ENCODE measurements around the gene MAZ. TPM values are rescaled to one million over a fixed set of nuclear protein-coding genes. Genes with fewer than 3 reads are reported as not detected.

Gene MAZ
- total RNA-seq, 1 donor from 2014 or later: 141 TPM

DNA sequence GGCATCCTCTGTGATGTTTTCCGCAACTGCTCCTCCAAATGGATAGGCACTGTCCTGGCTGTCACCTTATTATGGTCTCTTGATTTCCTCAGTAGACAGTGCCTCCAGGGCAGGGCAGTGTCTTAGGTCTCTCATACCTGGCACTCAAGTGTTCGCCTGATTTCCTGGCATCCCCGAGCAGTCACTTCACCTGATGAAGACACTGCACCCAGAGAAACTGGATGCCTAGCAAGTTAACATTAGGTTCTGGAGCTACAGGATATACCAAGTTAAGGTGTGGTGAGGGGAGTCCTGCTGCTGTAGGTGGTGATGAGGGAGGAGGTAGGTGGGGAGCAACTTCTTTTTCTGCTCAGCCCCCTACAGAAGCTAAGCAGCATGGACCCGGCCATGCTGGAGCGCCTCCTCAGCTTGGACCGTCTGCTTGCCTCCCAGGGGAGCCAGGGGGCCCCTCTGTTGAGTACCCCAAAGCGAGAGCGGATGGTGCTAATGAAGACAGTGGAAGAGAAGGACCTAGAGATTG is 3.9 kb upstream of the MAZ start:
- H3K4me1 ChIP-seq (ENCODE audit: control insufficient read depth in 3 of 3, insufficient read depth in 3 of 3, low read length in 3 of 3): peaks cover 13 to 20% (median 16%) of the 10 kb centered on the region in 3 donors
- no peak overlapping the region for H3K9ac ChIP-seq (ENCODE audit: low read depth in 1 of 3, low read length in 3 of 3)
- H3K27me3 ChIP-seq (ENCODE audit: control insufficient read depth in 3 of 3, insufficient read depth in 3 of 3, low read length in 3 of 3): no peaks in the 10 kb centered on the region
- peaks cover 13 to 20% (median 17%) of the 10 kb centered on the region in 3 donors for H3K36me3 ChIP-seq (ENCODE audit: control insufficient read depth in 3 of 3, insufficient read depth in 3 of 3, low read length in 3 of 3)
- H3K9me3 ChIP-seq (ENCODE audit: control insufficient read depth in 3 of 3, low read length in 3 of 3): no peaks in the 10 kb centered on the region
- H3K4me3 ChIP-seq (ENCODE audit: low read length in 3 of 3): no peak overlapping the region
- no peak overlapping the region for H3K27ac ChIP-seq (ENCODE audit: low read depth, low read length)

GRCh38 chr16:29804020-29804419 is 2.3 kb upstream of the MAZ start:
- H3K9ac ChIP-seq (ENCODE audit: low read depth in 1 of 3, low read length in 3 of 3): peak overlapping the region; percentile 97 to 99 (median 99)
- peaks cover 12 to 16% (median 15%) of the 10 kb centered on the region in 3 donors for H3K36me3 ChIP-seq (ENCODE audit: control insufficient read depth in 3 of 3, insufficient read depth in 3 of 3, low read length in 3 of 3)
- H3K27me3 ChIP-seq (ENCODE audit: control insufficient read depth in 3 of 3, insufficient read depth in 3 of 3, low read length in 3 of 3): no peaks in the 10 kb centered on the region
- H3K9me3 ChIP-seq (ENCODE audit: control insufficient read depth in 3 of 3, low read length in 3 of 3): no peaks in the 10 kb centered on the region
- peaks cover 28 to 35% (median 32%) of the 10 kb centered on the region in 3 donors for H3K4me1 ChIP-seq (ENCODE audit: control insufficient read depth in 3 of 3, insufficient read depth in 3 of 3, low read length in 3 of 3)
- H3K4me3 ChIP-seq (ENCODE audit: low read length in 3 of 3): peak overlapping the region; percentile 93 to 98 (median 96)
- peak overlapping the region; percentile 96 for H3K27ac ChIP-seq (ENCODE audit: low read depth, low read length)

DNA sequence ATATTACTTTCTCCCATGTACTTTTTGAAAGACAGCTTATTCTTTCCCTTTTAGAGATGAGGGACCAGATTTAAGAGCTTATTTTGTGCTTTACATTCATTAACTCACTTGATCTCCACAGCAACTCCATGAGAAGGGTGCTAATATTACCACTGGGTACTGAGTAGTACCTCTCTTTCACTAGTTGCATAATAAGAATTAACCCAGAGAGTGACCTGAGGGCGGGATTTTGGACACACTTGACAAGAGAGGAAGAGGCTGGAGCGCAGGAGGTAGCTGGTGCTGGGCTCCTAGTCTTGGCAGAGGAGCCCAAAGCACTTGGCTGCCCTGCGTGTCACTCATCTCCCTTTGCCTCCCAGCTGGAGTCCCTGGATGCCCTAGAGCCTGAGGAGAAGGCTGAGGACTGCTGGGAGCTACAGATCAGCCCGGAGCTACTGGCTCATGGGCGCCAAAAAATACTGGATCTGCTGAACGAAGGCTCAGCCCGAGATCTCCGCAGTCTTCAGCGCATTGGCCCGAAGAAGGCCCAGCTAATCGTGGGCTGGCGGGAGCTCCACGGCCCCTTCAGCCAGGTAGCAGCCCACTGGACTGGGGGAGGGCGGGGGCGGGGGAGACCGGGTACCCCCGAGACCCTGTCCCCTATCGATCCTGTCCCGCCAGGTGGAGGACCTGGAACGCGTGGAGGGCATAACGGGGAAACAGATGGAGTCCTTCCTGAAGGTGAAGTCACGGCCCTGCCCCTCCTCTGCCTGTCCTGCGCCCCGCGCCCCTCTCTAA is 1.7 kb upstream of the MAZ start:
- peak overlapping the region; percentile 97 to 99 (median 99) for H3K9ac ChIP-seq (ENCODE audit: low read depth in 1 of 3, low read length in 3 of 3)
- H3K4me3 ChIP-seq (ENCODE audit: low read length in 3 of 3): peak overlapping the region; percentile 93 to 98 (median 96)
- peaks cover 31 to 40% (median 36%) of the 10 kb centered on the region in 3 donors for H3K4me1 ChIP-seq (ENCODE audit: control insufficient read depth in 3 of 3, insufficient read depth in 3 of 3, low read length in 3 of 3)
- H3K27me3 ChIP-seq (ENCODE audit: control insufficient read depth in 3 of 3, insufficient read depth in 3 of 3, low read length in 3 of 3): no peaks in the 10 kb centered on the region
- peaks cover 11 to 16% (median 11%) of the 10 kb centered on the region in 3 donors for H3K36me3 ChIP-seq (ENCODE audit: control insufficient read depth in 3 of 3, insufficient read depth in 3 of 3, low read length in 3 of 3)
- H3K9me3 ChIP-seq (ENCODE audit: control insufficient read depth in 3 of 3, low read length in 3 of 3): no peaks in the 10 kb centered on the region
- H3K27ac ChIP-seq (ENCODE audit: low read depth, low read length): peak overlapping the region; percentile 96

- no peaks in the 10 kb centered on the region for H3K27me3 ChIP-seq (ENCODE audit: control insufficient read depth in 3 of 3, insufficient read depth in 3 of 3, low read length in 3 of 3)
- peak overlapping the region; percentile 97 to 99 (median 99) for H3K9ac ChIP-seq (ENCODE audit: low read depth in 1 of 3, low read length in 3 of 3)
- peak overlapping the region; percentile 96 for H3K27ac ChIP-seq (ENCODE audit: low read depth, low read length)
- H3K9me3 ChIP-seq (ENCODE audit: control insufficient read depth in 3 of 3, low read length in 3 of 3): no peaks in the 10 kb centered on the region
- H3K4me1 ChIP-seq (ENCODE audit: control insufficient read depth in 3 of 3, insufficient read depth in 3 of 3, low read length in 3 of 3): peaks cover 39 to 49% (median 44%) of the 10 kb centered on the region in 3 donors
- peak overlapping the region; percentile 93 to 98 (median 96) for H3K4me3 ChIP-seq (ENCODE audit: low read length in 3 of 3)
- peaks cover 11 to 15% (median 14%) of the 10 kb centered on the region in 3 donors for H3K36me3 ChIP-seq (ENCODE audit: control insufficient read depth in 3 of 3, insufficient read depth in 3 of 3, low read length in 3 of 3)
Measured at GRCh38 chr16:29805232-29806098, 864 bp upstream of the MAZ start.

DNA sequence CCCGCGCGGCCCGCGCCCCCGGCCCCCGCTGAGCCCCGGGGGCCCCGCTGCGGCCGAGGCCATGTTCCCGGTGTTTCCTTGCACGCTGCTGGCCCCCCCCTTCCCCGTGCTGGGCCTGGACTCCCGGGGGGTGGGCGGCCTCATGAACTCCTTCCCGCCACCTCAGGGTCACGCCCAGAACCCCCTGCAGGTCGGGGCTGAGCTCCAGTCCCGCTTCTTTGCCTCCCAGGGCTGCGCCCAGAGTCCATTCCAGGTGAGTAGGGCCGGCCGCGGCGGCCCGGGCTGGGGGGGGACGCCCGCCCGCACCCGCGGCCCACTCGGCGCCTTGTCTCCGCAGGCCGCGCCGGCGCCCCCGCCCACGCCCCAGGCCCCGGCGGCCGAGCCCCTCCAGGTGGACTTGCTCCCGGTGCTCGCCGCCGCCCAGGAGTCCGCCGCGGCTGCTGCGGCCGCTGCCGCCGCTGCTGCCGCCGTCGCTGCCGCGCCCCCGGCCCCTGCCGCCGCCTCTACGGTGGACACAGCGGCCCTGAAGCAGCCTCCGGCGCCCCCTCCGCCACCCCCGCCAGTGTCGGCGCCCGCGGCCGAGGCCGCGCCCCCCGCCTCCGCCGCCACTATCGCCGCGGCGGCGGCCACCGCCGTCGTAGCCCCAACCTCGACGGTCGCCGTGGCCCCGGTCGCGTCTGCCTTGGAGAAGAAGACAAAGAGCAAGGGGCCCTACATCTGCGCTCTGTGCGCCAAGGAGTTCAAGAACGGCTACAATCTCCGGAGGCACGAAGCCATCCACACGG is 504 bp downstream of the MAZ start:
- H3K9ac ChIP-seq (ENCODE audit: low read depth in 1 of 3, low read length in 3 of 3): peak overlapping the region; percentile 75 to 89 (median 76)
- H3K27ac ChIP-seq (ENCODE audit: low read depth, low read length): peak overlapping the region; percentile 89
- no peaks in the 10 kb centered on the region for H3K27me3 ChIP-seq (ENCODE audit: control insufficient read depth in 3 of 3, insufficient read depth in 3 of 3, low read length in 3 of 3)
- H3K4me1 ChIP-seq (ENCODE audit: control insufficient read depth in 3 of 3, insufficient read depth in 3 of 3, low read length in 3 of 3): peaks cover 51 to 61% (median 57%) of the 10 kb centered on the region in 3 donors
- peaks cover 11 to 15% (median 14%) of the 10 kb centered on the region in 3 donors for H3K36me3 ChIP-seq (ENCODE audit: control insufficient read depth in 3 of 3, insufficient read depth in 3 of 3, low read length in 3 of 3)
- H3K9me3 ChIP-seq (ENCODE audit: control insufficient read depth in 3 of 3, low read length in 3 of 3): no peaks in the 10 kb centered on the region
- peak overlapping the region; percentile 75 to 77 (median 77) for H3K4me3 ChIP-seq (ENCODE audit: low read length in 3 of 3)

- H3K4me1 ChIP-seq (ENCODE audit: control insufficient read depth in 3 of 3, insufficient read depth in 3 of 3, low read length in 3 of 3): peaks cover 55 to 67% (median 63%) of the 10 kb centered on the region in 3 donors
- peak overlapping the region; percentile 67 to 89 (median 75) for H3K9ac ChIP-seq (ENCODE audit: low read depth in 1 of 3, low read length in 3 of 3)
- H3K27ac ChIP-seq (ENCODE audit: low read depth, low read length): peak overlapping the region; percentile 89
- peak overlapping the region; percentile 75 to 77 (median 77) for H3K4me3 ChIP-seq (ENCODE audit: low read length in 3 of 3)
- H3K9me3 ChIP-seq (ENCODE audit: control insufficient read depth in 3 of 3, low read length in 3 of 3): no peaks in the 10 kb centered on the region
- H3K36me3 ChIP-seq (ENCODE audit: control insufficient read depth in 3 of 3, insufficient read depth in 3 of 3, low read length in 3 of 3): peaks cover 11 to 15% (median 14%) of the 10 kb centered on the region in 3 donors
- H3K27me3 ChIP-seq (ENCODE audit: control insufficient read depth in 3 of 3, insufficient read depth in 3 of 3, low read length in 3 of 3): no peaks in the 10 kb centered on the region
Measured at GRCh38 chr16:29807426-29808218, 1.3 kb downstream of the MAZ start.

DNA sequence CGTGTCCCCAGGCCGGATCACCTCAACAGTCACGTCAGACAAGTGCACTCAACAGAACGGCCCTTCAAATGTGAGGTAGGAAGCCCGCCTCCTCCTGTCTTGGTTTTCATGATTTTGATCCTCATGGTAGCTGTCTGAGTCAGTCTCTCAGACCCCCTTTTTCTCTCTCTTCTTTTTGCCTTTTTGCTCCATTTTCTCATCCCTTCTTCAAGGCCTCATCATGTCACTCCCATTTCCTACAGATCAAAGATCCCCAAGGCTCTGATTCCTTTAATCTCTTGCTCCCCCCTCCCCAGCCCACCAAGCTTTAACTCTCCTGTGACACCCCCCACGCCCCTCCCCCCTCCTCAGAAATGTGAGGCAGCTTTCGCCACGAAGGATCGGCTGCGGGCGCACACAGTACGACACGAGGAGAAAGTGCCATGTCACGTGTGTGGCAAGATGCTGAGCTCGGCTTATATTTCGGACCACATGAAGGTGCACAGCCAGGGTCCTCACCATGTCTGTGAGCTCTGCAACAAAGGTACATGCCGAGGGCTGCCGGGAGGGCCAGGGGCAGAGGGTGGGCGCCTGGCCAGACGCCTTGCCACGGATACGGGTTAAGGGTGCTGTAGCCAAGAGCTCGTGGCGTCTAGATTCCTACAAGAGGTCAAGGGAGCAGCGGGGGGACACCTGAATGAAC is 2.0 kb downstream of the MAZ start:
- Histone ChIP-seq H3K9me3 (ENCODE audit: control insufficient read depth in 3 of 3, low read length in 3 of 3) (no peaks in the 10 kb centered on the region), H3K27me3 (ENCODE audit: control insufficient read depth in 3 of 3, insufficient read depth in 3 of 3, low read length in 3 of 3) (no peaks in the 10 kb centered on the region), H3K4me1 (ENCODE audit: control insufficient read depth in 3 of 3, insufficient read depth in 3 of 3, low read length in 3 of 3) (peaks cover 56 to 72% (median 70%) of the 10 kb centered on the region in 3 donors), H3K4me3 (ENCODE audit: low read length in 3 of 3) (peak overlapping the region; percentile 67 to 77 (median 75)), H3K27ac (ENCODE audit: low read depth, low read length) (peak overlapping the region; percentile 89), H3K9ac (ENCODE audit: low read depth in 1 of 3, low read length in 3 of 3) (peak overlapping the region; percentile 67 to 89 (median 75)), H3K36me3 (ENCODE audit: control insufficient read depth in 3 of 3, insufficient read depth in 3 of 3, low read length in 3 of 3) (peaks cover 11 to 15% (median 14%) of the 10 kb centered on the region in 3 donors)

GRCh38 chr16:29809031-29809747 is 2.9 kb downstream of the MAZ start:
- peaks cover 59 to 70% (median 68%) of the 10 kb centered on the region in 3 donors for H3K4me1 ChIP-seq (ENCODE audit: control insufficient read depth in 3 of 3, insufficient read depth in 3 of 3, low read length in 3 of 3)
- H3K27ac ChIP-seq (ENCODE audit: low read depth, low read length): peak overlapping the region; percentile 89
- no peaks in the 10 kb centered on the region for H3K27me3 ChIP-seq (ENCODE audit: control insufficient read depth in 3 of 3, insufficient read depth in 3 of 3, low read length in 3 of 3)
- no peaks in the 10 kb centered on the region for H3K9me3 ChIP-seq (ENCODE audit: control insufficient read depth in 3 of 3, low read length in 3 of 3)
- peak overlapping the region; percentile 33 to 53 (median 50) for H3K9ac ChIP-seq (ENCODE audit: low read depth in 1 of 3, low read length in 3 of 3)
- H3K36me3 ChIP-seq (ENCODE audit: control insufficient read depth in 3 of 3, insufficient read depth in 3 of 3, low read length in 3 of 3): peaks cover 11 to 15% (median 14%) of the 10 kb centered on the region in 3 donors
- H3K4me3 ChIP-seq (ENCODE audit: low read length in 3 of 3): peak overlapping the region in 1 of 3 donors; percentile 29
